DND-41 (cell line): ENCODE measurements around the gene BRSK2.

Experiments
- ATAC-seq: fragments of 200-7000 bp; cut with Tn5 transposase; 3 replicates; pipeline ENCODE4 v1.9.1; 2021; ENCODE audit warnings: low read depth; ENCODE audit not compliant: insufficient read depth
- DNase-seq: peaks from one replicate; pipeline ENCODE4 v3.0.0-alpha.2; 2020
- H2AFZ ChIP-seq: 2 replicates; pipeline ENCODE4 v1.6.0; 2012; ENCODE audit warnings: low read depth, low read length
- H3K27ac ChIP-seq: 2 replicates; pipeline ENCODE4 v1.5.1; 2012; ENCODE audit warnings: low read length, inconsistent platforms
- H3K27me3 ChIP-seq: fragments of 200-600 bp; sonication (generic); 2 replicates; pipeline ENCODE4 v1.6.0; 2012; ENCODE audit warnings: low read length, mild to moderate bottlenecking, inconsistent platforms; ENCODE audit not compliant: insufficient read depth, poor library complexity
- H3K36me3 ChIP-seq: 2 replicates; pipeline ENCODE4 v1.5.1; 2012; ENCODE audit warnings: low read length, inconsistent platforms; ENCODE audit not compliant: insufficient read depth
- H3K4me1 ChIP-seq: 2 replicates; pipeline ENCODE4 v1.5.1; 2012; ENCODE audit warnings: mild to moderate bottlenecking, low read length; ENCODE audit not compliant: insufficient read depth
- H3K4me2 ChIP-seq: 2 replicates; pipeline ENCODE4 v1.6.0; 2012; ENCODE audit warnings: mild to moderate bottlenecking, moderate library complexity, low read length, inconsistent platforms; ENCODE audit not compliant: insufficient read depth
- H3K4me3 ChIP-seq, 2 experiments: fragments of 200-600 bp in 1 of 2; shearing (Covaris generic) in 1 of 2; 2 replicates each; pipeline ENCODE4 v1.5.1; 2012 to 2016; ENCODE audit warnings: inconsistent platforms in 2 of 2, low read length in 2 of 2, mild to moderate bottlenecking in 2 of 2, low read depth in 1 of 2, moderate library complexity in 1 of 2
- H3K79me2 ChIP-seq: 2 replicates; pipeline ENCODE4 v1.6.0; 2012; ENCODE audit warnings: low read length, inconsistent platforms; ENCODE audit not compliant: insufficient read depth
- H3K9ac ChIP-seq: 2 replicates; pipeline ENCODE4 v1.6.0; 2012; ENCODE audit warnings: low read depth, mild to moderate bottlenecking, inconsistent platforms, low read length, moderate library complexity
- H3K9me3 ChIP-seq: 2 replicates; pipeline ENCODE4 v1.5.1; 2012; ENCODE audit warnings: low read length, moderate library complexity, mild to moderate bottlenecking, inconsistent platforms; ENCODE audit not compliant: insufficient read depth, severe bottlenecking
- H4K20me1 ChIP-seq: 2 replicates; pipeline ENCODE4 v1.6.0; 2012; ENCODE audit warnings: low read length; ENCODE audit not compliant: insufficient read depth
- CTCF ChIP-seq: IDR thresholded peaks from 2 replicates; pipeline ENCODE4 v1.5.1; 2012; ENCODE audit warnings: borderline replicate concordance, low read length, moderate library complexity, mild to moderate bottlenecking; ENCODE audit not compliant: poor library complexity, severe bottlenecking; ENCODE audit errors: extremely low read depth
- EZH2 ChIP-seq: IDR thresholded peaks from 3 replicates; pipeline ENCODE4 v1.6.1; 2012; ENCODE audit warnings: borderline replicate concordance, low read depth, mild to moderate bottlenecking, moderate library complexity, low read length, inconsistent platforms; ENCODE audit not compliant: severe bottlenecking

BRSK2 gene

DNA sequence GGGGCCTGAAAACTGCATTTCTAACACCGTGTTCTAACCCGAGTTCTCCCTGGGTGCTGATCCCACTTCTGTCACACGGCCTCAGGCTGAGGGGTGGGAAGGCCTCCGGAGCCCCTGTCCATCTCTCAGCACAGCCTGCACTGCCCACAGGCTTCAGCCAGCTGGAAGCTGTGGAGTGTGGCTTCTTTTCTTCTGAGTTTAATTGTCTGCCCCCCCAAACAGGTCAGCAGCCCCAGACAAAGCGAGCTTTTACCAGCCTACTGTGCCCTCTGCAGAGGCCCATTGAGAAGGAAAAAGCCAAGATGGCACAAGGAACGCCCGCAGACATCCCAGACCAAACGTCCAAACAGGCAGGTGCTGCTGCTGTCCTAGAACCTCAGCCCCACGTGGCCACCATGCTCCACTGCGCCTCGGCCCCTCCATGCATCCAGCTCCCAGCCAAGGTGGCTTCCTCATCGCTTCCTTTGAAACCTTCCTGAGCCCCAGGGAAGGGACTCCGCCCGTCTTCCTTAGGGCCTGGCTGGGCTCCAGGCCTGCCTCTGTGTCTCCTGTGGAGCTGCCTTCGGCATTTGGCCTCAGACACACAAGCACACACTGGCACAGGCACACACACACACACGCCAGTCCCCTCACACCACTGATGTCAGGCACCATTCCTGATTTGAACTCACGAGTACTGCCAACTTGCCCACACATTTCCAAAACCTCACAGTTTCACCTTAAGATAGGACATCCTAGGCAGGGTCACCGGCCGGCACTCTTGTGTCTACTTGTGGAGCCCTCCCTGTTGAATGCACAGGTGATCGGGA, 95.2 kb downstream of the BRSK2 start:
- peaks cover 7% of the 10 kb centered on the region for H3K36me3 ChIP-seq
- no peak overlapping the region for H3K4me2 ChIP-seq
- peaks cover 76% of the 10 kb centered on the region for H3K79me2 ChIP-seq
- no peak overlapping the region for H3K9ac ChIP-seq
- H2AFZ ChIP-seq = no peak overlapping the region
- ATAC-seq (no peak), DNase-seq (no peak)
- no peaks in the 10 kb centered on the region for H3K27me3 ChIP-seq
- no peak overlapping the region for H3K27ac ChIP-seq
- H3K4me3 ChIP-seq = no peak overlapping the region
- no peaks in the 10 kb centered on the region for H3K9me3 ChIP-seq
- peaks cover 83% of the 10 kb centered on the region for H4K20me1 ChIP-seq
- H3K4me1 ChIP-seq = no peaks in the 10 kb centered on the region
- TF ChIP-seq EZH2 (no peak), CTCF (no peak)

GRCh38 chr11:1485504-1485885, 95.8 kb downstream of the BRSK2 start:
- H3K27me3 ChIP-seq = no peaks in the 10 kb centered on the region
- DNase-seq = no peak
- no peak overlapping the region for H2AFZ ChIP-seq
- H3K79me2 ChIP-seq = peaks cover 80% of the 10 kb centered on the region
- H3K4me3 ChIP-seq = no peak overlapping the region
- TF ChIP-seq EZH2 = no peak
- TF ChIP-seq CTCF = no peak
- peaks cover 3% of the 10 kb centered on the region; the same call in 1 of the 2 replicates for H3K36me3 ChIP-seq
- no peak overlapping the region for H3K4me2 ChIP-seq
- H3K27ac ChIP-seq = no peak overlapping the region
- no peak for ATAC-seq
- H3K9ac ChIP-seq = no peak overlapping the region
- H4K20me1 ChIP-seq = peaks cover 81% of the 10 kb centered on the region
- no peaks in the 10 kb centered on the region for H3K9me3 ChIP-seq
- H3K4me1 ChIP-seq = no peaks in the 10 kb centered on the region

- no peak within 1 kb of the TSS for H3K27ac ChIP-seq
- DNase-seq (no peak), ATAC-seq (no peak)
- H2AFZ ChIP-seq = no peak within 1 kb of the TSS
- no peak for TF ChIP-seq EZH2
- TF ChIP-seq CTCF = no peak
- H3K4me2 ChIP-seq = no peak within 1 kb of the TSS
- peaks cover 80% of the 10 kb centered on the region for H4K20me1 ChIP-seq
- H3K79me2 ChIP-seq = peaks cover 87% of the 10 kb centered on the region
- H3K9me3 ChIP-seq = no peaks in the 10 kb centered on the region
- H3K27me3 ChIP-seq = no peaks in the 10 kb centered on the region
- H3K4me1 ChIP-seq = no peaks in the 10 kb centered on the region
- H3K9ac ChIP-seq = no peak within 1 kb of the TSS
- no peaks in the 10 kb centered on the region; the same call in 1 of the 2 replicates for H3K36me3 ChIP-seq
- no peak within 1 kb of the TSS for H3K4me3 ChIP-seq
Observed at GRCh38 chr11:1486054-1486825, 96.5 kb downstream of the BRSK2 start, which contains the start of gene MOB2. Gene MOB2 (minus strand): TSS chr11:1486779. CDS start chr11:1486556, 223 bp downstream.
